NCI-H82 (cell line): ENCODE results near the gene PRKCE.

Experiments used
- DNase-seq: peaks from one replicate; lab custom pipeline; 2025; lab: John Stamatoyannopoulos, UW

PRKCE gene

GRCh38 chr2:45651415-45652089 is at the start of gene PRKCE:
TSS of gene PRKCE (plus strand) at chr2:45651675.
- DNase-seq, result peak; percentile 39

- DNase-seq, result no peak
Measured at GRCh38 chr2:45602624-45603023, 48.9 kb upstream of the PRKCE start.

- no peak for DNase-seq
Measured at GRCh38 chr2:45605116-45605515, 46.4 kb upstream of the PRKCE start.

- DNase-seq, result no peak
Measured at GRCh38 chr2:45606796-45607195, 44.7 kb upstream of the PRKCE start.

GRCh38 chr2:45607701-45608100 is 43.8 kb upstream of the PRKCE start:
- peak; percentile 73 for DNase-seq

- peak; percentile 86 for DNase-seq
Measured at GRCh38 chr2:45610281-45611019, 41.0 kb upstream of the PRKCE start.

- DNase-seq, result peak; percentile 98
Measured at GRCh38 chr2:45611020-45611859, 40.2 kb upstream of the PRKCE start, which contains the start of gene SRBD1. TSS of gene SRBD1 (minus strand) at chr2:45611267. CDS start at chr2:45605441, 5,826 bp downstream.

GRCh38 chr2:45612285-45612684 is 39.2 kb upstream of the PRKCE start:
- DNase-seq, result no peak

- DNase-seq, result no peak
Measured at GRCh38 chr2:45612731-45613130, 38.7 kb upstream of the PRKCE start.

- DNase-seq, result no peak
Measured at GRCh38 chr2:45614330-45614729, 37.1 kb upstream of the PRKCE start.

GRCh38 chr2:45614871-45615415 is 36.5 kb upstream of the PRKCE start:
- no peak for DNase-seq

GRCh38 chr2:45616658-45617411 is 34.6 kb upstream of the PRKCE start:
- peak; percentile 97 for DNase-seq

- DNase-seq, result no peak
Measured at GRCh38 chr2:45617496-45617895, 34.0 kb upstream of the PRKCE start.

- no peak for DNase-seq
Measured at GRCh38 chr2:45622336-45623075, 29.0 kb upstream of the PRKCE start.

GRCh38 chr2:45623098-45623497 is 28.4 kb upstream of the PRKCE start:
- DNase-seq, result no peak

- DNase-seq, result no peak
Measured at GRCh38 chr2:45625824-45626223, 25.7 kb upstream of the PRKCE start.

- no peak for DNase-seq
Measured at GRCh38 chr2:45626387-45627221, 24.9 kb upstream of the PRKCE start.

- no peak for DNase-seq
Measured at GRCh38 chr2:45627911-45628310, 23.6 kb upstream of the PRKCE start.

- DNase-seq, result no peak
Measured at GRCh38 chr2:45629971-45630370, 21.5 kb upstream of the PRKCE start.

GRCh38 chr2:45631319-45631718 is 20.2 kb upstream of the PRKCE start:
- DNase-seq, result no peak
